Measurements from ENCODE around the gene OR6K2.

GRCh38 chr1:158674302-158674701 is 26.1 kb downstream of the OR6K2 start:
- TF ChIP-seq POLR2A (IDR thresholded peaks at IDR 0.05), result no peak
- no peak for TF ChIP-seq CTCF (IDR thresholded peaks at IDR 0.05)

Measured in prostate gland (tissue), 2 donors.